ENCODE results near the gene C11orf52. TPM values are rescaled to one million over a fixed set of nuclear protein-coding genes. Genes with fewer than 3 reads are reported as not detected.
A peak's percentile ranks its signal among the peaks of the same experiment; 100 is the strongest.

The C11orf52 gene
- total and polyA plus RNA-seq, 11 donors: 0.79 to 8.3 (median 2.1) TPM

DNA sequence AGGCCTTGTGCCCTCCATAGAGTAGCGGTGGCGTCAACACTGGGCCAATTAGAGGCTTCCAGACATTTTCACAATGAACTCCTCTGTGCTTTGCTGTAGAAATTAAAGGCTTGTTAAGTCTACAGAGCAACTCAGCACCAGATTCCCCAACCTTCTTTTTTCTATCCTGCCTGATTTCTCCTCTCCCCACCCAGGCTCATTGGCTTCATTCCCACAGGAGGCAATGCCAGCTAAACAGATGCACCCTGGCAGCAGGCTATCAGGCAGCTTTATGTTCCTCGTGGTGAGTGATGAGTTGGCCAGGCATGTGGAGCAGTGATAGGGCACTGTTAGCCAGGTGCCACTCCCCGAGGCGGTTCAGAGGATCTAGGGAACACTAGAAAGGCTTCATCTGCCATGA lies 23.2 kb downstream of the C11orf52 start:
- no peaks in the 10 kb centered on the region for H3K27me3 ChIP-seq
- no peak overlapping the region for H3K4me3 ChIP-seq
- DNase-seq (peak in 4 of 5 donors; percentile 61 to 75 (median 68)), ATAC-seq (peak; percentile 63 to 83 (median 77))
- intact Hi-C loops (cut with DNase I): loop anchor here in 1 of 10 donors (5.0 kb wide), 1 partner anchor 35 kb away; no protein-coding TSS in a partner anchor
- peaks cover 0 to 60% (median 23%) of the 10 kb centered on the region in 12 donors for H3K4me1 ChIP-seq
- 50 to 59% (median 53%) methylated on average over 5 of the region's 5 CpGs for WGBS, 4 donors
- peak overlapping the region in 10 of 12 donors; percentile 12 to 86 (median 48) for H3K27ac ChIP-seq
- H3K9me3 ChIP-seq: no peaks in the 10 kb centered on the region
- TF ChIP-seq POLR2A (IDR thresholded peaks at IDR 0.05): no peak
- no peak for TF ChIP-seq CTCF (IDR thresholded peaks at IDR 0.05)
- H3K36me3 ChIP-seq: no peaks in the 10 kb centered on the region

GRCh38 chr11:111942829-111943228 lies 24.1 kb downstream of the C11orf52 start:
- intact Hi-C loops (cut with DNase I): loop anchor here in 1 of 10 donors (5.0 kb wide), 1 partner anchor 34 kb away; no protein-coding TSS in a partner anchor
- H3K27me3 ChIP-seq: no peaks in the 10 kb centered on the region
- TF ChIP-seq POLR2A (IDR thresholded peaks at IDR 0.05) (no peak), CTCF (IDR thresholded peaks at IDR 0.05) (no peak)
- ATAC-seq: no peak
- H3K36me3 ChIP-seq: no peaks in the 10 kb centered on the region
- H3K27ac ChIP-seq: peak overlapping the region in 2 of 12 donors; percentile 47 to 86
- DNase-seq: no peak
- WGBS, 4 donors: 94 to 98% (median 96%) methylated on average over 7 of the region's 7 CpGs
- no peaks in the 10 kb centered on the region for H3K9me3 ChIP-seq
- no peak overlapping the region for H3K4me3 ChIP-seq
- peaks cover 0 to 54% (median 19%) of the 10 kb centered on the region in 12 donors for H3K4me1 ChIP-seq

GRCh38 chr11:111944139-111944538 lies 25.4 kb downstream of the C11orf52 start:
- intact Hi-C loops (cut with DNase I): loop anchor here in 1 of 10 donors (5.0 kb wide), 1 partner anchor 33 kb away; no protein-coding TSS in a partner anchor
- H3K27me3 ChIP-seq: no peaks in the 10 kb centered on the region
- no peak for TF ChIP-seq POLR2A (IDR thresholded peaks at IDR 0.05)
- TF ChIP-seq CTCF (IDR thresholded peaks at IDR 0.05): no peak
- peaks cover 0 to 42% (median 9%) of the 10 kb centered on the region in 12 donors for H3K4me1 ChIP-seq
- DNase-seq: no peak
- no peak for ATAC-seq
- H3K9me3 ChIP-seq: no peaks in the 10 kb centered on the region
- no peak overlapping the region for H3K4me3 ChIP-seq
- WGBS, 4 donors: 56 to 63% (median 61%) methylated on average over 3 of the region's 3 CpGs
- no peaks in the 10 kb centered on the region for H3K36me3 ChIP-seq
- peak overlapping the region in 3 of 12 donors; percentile 14 to 30 (median 16) for H3K27ac ChIP-seq

- intact Hi-C loops (cut with DNase I): loop anchor here in 1 of 10 donors (5.0 kb wide), 1 partner anchor 33 kb away; no protein-coding TSS in a partner anchor
- no peak for TF ChIP-seq POLR2A (IDR thresholded peaks at IDR 0.05)
- TF ChIP-seq CTCF (IDR thresholded peaks at IDR 0.05): no peak
- Histone ChIP-seq H3K36me3 (no peaks in the 10 kb centered on the region), H3K9me3 (no peaks in the 10 kb centered on the region), H3K27me3 (no peaks in the 10 kb centered on the region), H3K27ac (peak overlapping the region in 5 of 12 donors; percentile 11 to 52 (median 16)), H3K4me1 (peaks cover 0 to 41% (median 12%) of the 10 kb centered on the region in 12 donors), H3K4me3 (no peak overlapping the region)
- WGBS, 4 donors: 57 to 65% (median 63%) methylated on average over 5 of the region's 5 CpGs
- DNase-seq: no peak
- ATAC-seq: peak in 3 of 4 donors; percentile 6 to 28 (median 16)
These were observed 25.9 kb downstream of the C11orf52 start for GRCh38 chr11:111944651-111945051.
